H1 (cell line): ENCODE measurements around the gene PTRH1. TPM values are rescaled to one million over a fixed set of nuclear protein-coding genes. Genes with fewer than 3 reads are reported as not detected.

Source experiments
- CBX5 ChIP-seq: fragments of 300-800, 300-1000 bp; sonication (generic); IDR thresholded peaks from 2 replicates; pipeline ENCODE4 v1.7.1; 2016; ENCODE audit warnings: antibody characterized with exemption, low read length, low read depth
- CEBPB ChIP-seq: IDR thresholded peaks from 2 replicates; pipeline ENCODE4 v1.6.1; 2012; ENCODE audit warnings: low read depth, low read length
- EZH2 ChIP-seq: fragments of 200-600 bp; sonication (generic); IDR thresholded peaks from 2 replicates; pipeline ENCODE4 v1.7.1; 2012; ENCODE audit warnings: low read depth, mild to moderate bottlenecking, moderate library complexity, low read length, inconsistent platforms; ENCODE audit not compliant: severe bottlenecking
- HDAC2 ChIP-seq, 2 experiments: fragments of 300-600 bp in 1 of 2; sonication (generic) in 1 of 2; IDR thresholded peaks; 2 replicates each; pipeline ENCODE4 v1.6.1; 2011 to 2012; ENCODE audit warnings: low read depth in 2 of 2, low read length in 2 of 2, mild to moderate bottlenecking in 2 of 2, moderate library complexity in 2 of 2, borderline replicate concordance in 1 of 2, inconsistent platforms in 1 of 2
- JUN ChIP-seq: IDR thresholded peaks from 2 replicates; pipeline ENCODE4 v1.6.1; 2011; ENCODE audit warnings: low read depth, mild to moderate bottlenecking, improper control_type of control experiment, low read length
- PHF8 ChIP-seq: fragments of 200-600 bp; sonication (generic); conservative IDR thresholded peaks from 2 replicates; pipeline ENCODE4 v1.7.1; 2012; ENCODE audit warnings: low read depth, mild to moderate bottlenecking, inconsistent platforms, low read length, moderate library complexity
- POLR2A ChIP-seq, 2 experiments: IDR thresholded peaks; 1 replicate in 1 of 2; 2 replicates in 1 of 2; pipeline ENCODE4 v1.6.1; 2011; ENCODE audit warnings: low read depth in 2 of 2, low read length in 2 of 2, mild to moderate bottlenecking in 2 of 2; ENCODE audit errors: control extremely low read depth in 1 of 2
- RFX5 ChIP-seq: IDR thresholded peaks from 2 replicates; pipeline ENCODE4 v1.6.1; 2011; ENCODE audit warnings: low read depth, low read length, improper control_type of control experiment, borderline replicate concordance
- SAP30 ChIP-seq: fragments of 300-600 bp; sonication (generic); IDR thresholded peaks from 2 replicates; pipeline ENCODE4 v1.7.1; 2012; ENCODE audit warnings: low read length, moderate library complexity, mild to moderate bottlenecking, inconsistent platforms; ENCODE audit not compliant: insufficient read depth, insufficient replicate concordance
- TBP ChIP-seq: IDR thresholded peaks from 2 replicates; pipeline ENCODE4 v1.6.1; 2011; ENCODE audit warnings: low read depth, low read length, improper control_type of control experiment
- polyA plus RNA-seq, 7 experiments: library from polyadenylated mRNA; depleted of rRNA in 3 of 7; stranded (reverse) in 5 of 7; unstranded in 2 of 7; fragments of >200 nt in 5 of 7; fragments of 200-250 nt in 2 of 7; gene quantifications; 1 replicate in 5 of 7; 2 replicates in 1 of 7; 4 replicates in 1 of 7; pipeline versions ENCODE4 v1.2.1 to v1.2.3, GENCODE V29; 2011 to 2013; ENCODE audit warnings: missing spikeins in 2 of 7, mixed read lengths in 2 of 7
- total RNA-seq: library from RNA; stranded (reverse); fragmentation: NEBNext Ultra II Directional; extraction: Animal tissue kit (Norgen Biotek cat#: 25700); gene quantifications from 2 replicates; pipeline ENCODE4 v1.2.1, GENCODE V29; 2021

PTRH1 gene
- total and polyA plus RNA-seq, 2 of the 8 experiments (the other 6 are each of a cell fraction or from before 2014, with no cell fraction given), result 11.1 to 19.8 TPM

DNA sequence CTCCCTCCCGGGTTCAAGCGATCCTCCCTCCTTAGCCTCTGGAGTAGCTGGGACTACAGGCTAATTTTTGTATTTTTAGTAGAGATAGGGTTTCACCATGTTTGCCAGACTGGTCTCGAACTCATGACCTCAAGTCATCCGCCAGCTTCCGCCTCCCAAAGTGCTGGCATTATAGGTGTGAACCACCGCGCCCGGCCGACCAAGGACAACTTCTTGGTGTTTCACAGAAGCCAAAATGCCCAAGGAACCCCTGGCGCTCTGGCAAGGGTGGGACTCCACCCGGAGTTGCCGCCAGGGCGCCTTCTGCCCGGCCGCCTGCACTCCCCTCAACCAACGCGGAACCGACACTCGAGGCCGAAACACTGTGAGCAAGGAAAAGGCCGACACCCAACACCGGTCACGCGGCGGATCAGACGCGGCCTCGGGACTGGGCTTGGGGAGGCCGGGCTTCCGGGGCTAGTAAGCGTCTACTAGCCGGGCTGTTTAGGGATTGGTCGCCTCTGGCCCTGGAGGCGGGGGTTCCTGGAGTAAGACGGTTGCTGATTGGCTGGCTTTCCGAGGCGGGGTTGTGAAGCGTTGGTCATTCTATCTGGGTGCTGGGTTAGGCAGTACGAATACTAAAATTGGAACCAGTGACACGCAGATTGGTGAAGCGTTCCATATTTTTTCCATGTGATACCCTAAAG is 16.3 kb downstream of the PTRH1 start (continued):
- TF ChIP-seq JUN, result no peak
- TF ChIP-seq CBX5, result no peak
- TF ChIP-seq POLR2A (IDR thresholded peaks at IDR 0.05; ENCODE audit: control extremely low read depth in 1 of 2, low read depth in 2 of 2, low read length in 2 of 2), result peak in 1 of 2 experiments; percentile 68; a peak in 2 of 3 replicates
- peak; percentile 65 for TF ChIP-seq PHF8
- TF ChIP-seq CEBPB, result no peak
- no peak for TF ChIP-seq EZH2
- TF ChIP-seq HDAC2 (IDR thresholded peaks at IDR 0.05; ENCODE audit: borderline replicate concordance in 1 of 2, low read depth in 2 of 2, low read length in 2 of 2), result peak; percentile 47 to 84; a peak in 1 of 4 replicates
- TF ChIP-seq RFX5, result no peak
- no peak for TF ChIP-seq SAP30
- TF ChIP-seq TBP, result peak; percentile 55; the same call in 1 of the 2 replicates
